ENCODE data around the gene C5orf52.
"Not testable (repeated sequence)": the region's sequence is repeated elsewhere in the genome, so short reads cannot be mapped to it uniquely, and the experiment has no call there.

The C5orf52 gene

DNA sequence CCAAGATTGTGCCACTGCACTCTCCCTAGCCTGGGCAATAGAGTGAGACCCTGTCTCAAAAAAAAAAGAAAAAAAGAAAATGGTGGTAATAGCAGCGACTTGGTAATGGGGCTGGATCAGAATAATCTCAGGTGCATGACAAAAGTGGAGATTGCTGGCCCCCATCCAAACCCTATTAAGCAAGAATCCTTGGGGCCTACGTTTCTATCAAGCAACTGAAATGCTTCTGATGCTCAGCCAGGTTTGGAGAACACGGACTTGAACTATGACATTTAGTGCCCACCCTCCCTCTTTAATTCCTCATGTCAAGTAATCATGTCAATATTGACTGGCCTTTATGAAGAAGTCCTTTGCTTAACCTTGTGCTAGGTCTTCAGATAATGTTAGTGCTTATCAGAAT, 6.6 kb downstream of the C5orf52 start:
- no peak for DNase-seq (ENCODE audit: low read depth, low spot score)

DNA sequence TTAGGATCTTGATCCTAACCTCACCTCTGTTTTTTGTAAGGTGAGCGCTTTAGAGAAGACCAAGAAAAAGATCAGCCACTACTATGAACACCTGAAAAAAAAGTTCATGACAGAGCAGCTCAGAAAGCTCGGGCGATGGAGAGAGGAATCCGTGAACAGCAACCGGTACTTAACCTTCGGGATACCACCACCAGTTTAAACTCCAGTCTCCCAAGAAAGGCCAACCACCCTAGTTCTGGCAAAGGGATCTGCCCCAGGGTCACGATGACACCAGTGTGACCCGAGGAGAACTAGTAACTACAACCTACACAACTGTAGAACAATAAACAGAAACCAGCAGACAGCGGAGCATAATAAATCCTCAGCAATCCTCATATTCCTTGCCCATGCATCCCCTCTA, 8.5 kb downstream of the C5orf52 start:
- DNase-seq (ENCODE audit: low read depth, low spot score): no peak

DNA sequence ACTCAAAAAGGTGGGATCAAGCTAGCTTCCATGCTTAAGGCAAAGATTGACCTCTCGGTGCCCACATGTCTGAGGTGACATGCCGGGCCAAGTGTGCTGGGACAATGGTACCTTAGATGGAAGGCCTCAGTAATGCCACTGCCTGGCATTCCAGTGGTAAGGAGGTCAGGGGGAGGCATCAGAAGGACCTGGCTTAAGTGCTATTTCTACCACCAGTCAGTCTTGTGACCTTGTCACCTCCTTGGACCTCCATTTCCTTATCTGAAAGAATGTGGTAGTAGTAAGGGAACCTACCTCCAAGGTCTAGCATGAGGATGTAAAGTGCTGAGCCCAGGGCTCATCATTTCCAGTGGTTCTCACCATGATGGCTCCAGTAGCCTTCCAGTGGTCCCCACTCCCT, 8.9 kb downstream of the C5orf52 start:
- no peak for DNase-seq (ENCODE audit: low read depth, low spot score)

DNA sequence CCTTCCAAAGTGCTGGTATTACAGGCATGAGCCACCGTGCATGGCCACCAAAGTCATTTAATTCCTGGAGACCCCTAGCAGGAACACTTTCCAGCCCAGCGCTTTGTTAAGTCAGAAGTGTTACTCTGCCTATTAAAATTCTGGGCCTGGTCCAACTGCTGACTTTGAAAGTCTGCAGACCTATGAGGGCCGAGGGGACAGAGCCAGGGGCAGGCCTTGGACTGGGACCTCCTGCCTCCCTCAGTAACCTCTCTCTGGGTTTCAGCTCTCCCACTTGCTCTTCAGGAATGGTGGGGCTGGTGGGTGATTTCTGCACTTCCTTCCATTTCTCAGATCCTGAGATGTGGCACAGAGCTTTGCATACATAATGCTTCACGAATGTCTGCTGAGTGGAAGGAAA, 9.7 kb downstream of the C5orf52 start:
- DNase-seq (ENCODE audit: low read depth, low spot score): no peak

DNA sequence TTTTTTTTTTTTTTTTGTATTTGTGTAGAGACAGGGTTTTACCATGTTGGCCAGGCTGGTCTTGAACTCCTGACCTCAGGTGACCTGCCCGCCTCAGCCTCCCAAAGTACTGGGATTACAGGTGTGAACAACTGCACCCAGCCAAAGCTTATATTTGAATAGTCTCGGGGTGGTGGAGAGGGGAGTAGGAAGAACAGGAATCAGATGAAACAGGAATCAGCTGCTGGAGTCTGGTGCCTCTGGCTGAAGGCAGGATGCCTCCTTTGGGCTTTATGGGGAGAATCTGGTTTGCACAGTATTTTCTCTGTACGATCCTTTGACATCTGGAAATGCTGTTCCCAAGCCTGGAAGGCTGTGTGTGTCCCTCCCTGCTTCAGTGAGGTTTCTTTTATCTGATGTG, 10.9 kb downstream of the C5orf52 start:
- no peak for DNase-seq (ENCODE audit: low read depth, low spot score)

DNA sequence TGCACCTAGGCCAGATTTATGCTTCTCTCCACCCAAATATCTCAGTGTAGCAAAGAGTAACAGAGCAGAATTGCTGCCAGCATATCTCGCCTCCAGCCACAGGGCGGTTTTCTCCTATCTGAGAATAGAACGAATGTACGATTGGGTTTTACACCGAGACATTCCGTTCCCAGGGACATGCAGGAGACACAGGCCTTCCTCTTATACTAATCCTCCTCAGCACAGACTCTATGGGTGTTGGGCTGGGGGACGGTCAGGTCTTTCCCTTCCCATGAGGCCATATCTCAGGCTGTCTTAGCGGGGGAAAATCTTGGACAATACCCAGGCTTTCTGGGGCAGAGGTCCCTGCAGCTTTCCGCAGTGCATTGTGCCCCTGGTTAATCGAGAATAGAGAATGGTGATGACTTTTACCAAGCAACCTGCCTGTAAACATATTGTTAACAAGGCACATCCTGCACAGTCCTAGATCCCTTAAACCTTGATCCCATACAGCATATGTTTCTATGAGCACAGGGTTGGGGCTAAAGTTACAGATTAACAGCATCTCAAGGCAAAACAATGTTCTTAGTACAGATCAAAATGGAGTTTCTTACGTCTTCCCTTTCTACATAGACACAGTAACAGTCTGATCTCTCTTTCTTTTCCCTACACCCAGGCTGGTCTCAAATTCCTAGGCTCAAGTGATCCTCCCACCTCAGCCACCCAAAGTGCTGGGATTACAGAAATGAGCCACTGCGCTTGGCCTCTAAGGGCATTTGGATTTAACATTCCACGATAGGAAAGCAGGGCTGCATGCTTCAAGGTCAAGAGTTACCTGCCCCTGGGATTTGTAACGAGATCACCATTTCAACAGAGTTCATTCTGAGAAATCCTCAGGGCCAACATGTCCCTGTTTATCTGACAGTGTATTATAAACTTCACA, 15.2 kb downstream of the C5orf52 start:
- DNase-seq (ENCODE audit: low read depth, low spot score): not testable (repeated sequence)

DNA sequence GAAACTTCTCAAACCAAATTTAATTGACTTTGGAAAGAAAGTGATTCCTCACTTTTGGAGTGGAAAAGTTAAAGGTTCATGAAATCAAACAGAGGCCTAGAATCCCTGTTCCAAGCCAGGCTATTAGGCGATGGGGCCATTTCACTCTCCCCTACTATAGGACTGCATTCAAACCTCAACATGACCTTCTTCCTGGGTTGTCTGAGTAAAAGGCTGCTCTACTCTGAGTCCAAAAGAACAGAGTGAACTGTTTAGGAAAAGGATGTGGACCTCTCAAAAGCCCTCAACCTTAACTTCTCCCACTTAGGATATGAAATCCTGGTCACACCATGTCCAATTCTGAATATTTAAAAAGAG, 15.8 kb downstream of the C5orf52 start:
- no peak for DNase-seq (ENCODE audit: low read depth, low spot score)

DNA sequence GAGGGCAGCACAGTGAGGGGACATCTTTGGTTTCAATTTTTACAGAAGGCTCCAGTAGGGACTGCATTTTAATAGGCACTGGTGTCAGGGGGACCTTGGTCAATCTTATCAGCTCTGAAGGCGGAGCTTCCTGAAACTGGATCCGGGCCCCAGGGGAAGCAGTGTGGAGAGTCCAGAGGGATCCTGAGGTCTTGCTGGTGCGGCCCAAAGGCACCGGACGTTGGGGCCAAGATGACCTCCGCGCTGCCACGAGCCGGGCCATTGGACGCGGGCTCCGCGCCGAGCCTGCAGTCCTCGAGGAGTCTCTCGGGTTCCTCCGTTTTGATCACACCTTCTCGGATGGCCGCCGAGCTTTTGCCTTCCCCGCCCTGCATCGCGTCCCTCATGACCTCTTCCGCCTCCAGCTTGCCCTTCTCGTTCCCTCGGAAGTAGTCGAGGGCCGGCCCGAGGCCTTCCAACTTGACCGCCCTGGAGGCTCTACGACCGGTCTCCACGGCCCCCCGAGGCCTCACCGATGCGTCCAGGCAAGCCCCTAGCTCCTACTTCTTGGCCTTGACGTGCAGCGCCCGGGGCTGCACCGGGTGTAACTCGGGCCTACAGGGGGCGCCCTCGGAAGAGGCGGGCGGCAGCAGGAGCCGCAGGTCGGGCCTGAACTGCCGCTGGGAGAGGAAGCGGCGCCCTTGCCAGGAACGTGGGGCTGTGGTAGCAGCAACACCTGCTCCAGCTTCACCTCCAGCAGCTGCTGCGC, 18.8 kb downstream of the C5orf52 start:
- no peak for DNase-seq (ENCODE audit: low read depth, low spot score)

DNA sequence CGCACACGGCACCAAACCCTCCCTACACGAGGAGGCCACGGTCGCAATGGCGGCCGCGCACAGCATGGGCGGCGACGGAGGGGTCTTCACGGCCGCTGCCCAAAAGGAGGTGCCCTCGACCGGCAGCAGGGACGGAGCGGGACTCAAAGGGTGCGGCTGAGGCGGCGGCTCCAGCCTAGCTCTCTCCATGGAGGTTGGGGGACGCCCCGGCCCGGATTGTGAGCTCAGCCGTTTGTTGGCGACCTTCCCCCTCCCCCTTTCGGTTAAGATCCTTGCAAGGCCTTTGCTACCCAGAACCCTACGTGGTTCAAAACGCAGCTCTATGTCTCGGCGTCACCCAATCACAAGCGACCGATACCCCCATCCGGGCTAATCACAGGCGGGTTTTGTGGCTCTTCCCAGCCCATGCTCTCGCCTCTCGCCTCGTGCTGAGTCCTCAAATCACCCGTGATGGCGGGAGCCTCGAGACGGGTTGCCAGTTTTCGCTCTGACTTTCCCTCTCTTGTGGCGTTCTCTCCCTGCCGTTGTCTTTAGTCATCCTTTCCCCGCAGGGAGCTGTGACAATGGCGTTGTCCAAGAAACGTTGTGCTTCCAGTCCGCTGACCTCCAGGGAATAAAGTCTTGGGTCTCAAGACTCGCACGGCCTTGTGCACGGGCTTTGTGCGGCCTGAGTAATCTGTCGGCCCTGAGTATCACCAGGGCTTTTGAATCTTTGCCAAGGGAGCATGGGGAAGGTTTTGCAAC, 19.5 kb downstream of the C5orf52 start:
- DNase-seq (ENCODE audit: low read depth, low spot score): no peak

DNA sequence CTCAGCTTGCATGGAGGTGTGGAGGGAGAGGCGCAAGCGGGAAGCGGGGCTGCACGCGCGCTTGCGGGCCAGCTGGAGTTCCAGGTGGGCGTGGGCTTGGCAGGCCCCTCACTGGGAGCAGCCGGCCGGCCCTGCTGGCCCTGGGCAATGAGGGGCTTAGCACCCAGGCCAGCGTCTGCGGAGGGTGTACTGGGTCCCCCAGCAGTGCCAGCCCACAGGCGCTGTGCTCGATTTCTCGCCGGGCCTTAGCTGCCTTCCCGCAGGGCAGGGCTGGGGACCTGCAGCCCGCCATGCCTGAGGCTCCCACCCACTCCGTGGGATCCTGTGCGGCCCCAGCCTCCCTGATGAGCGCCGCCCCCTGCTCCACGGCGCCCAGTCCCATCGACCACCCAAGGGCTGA, 22.5 kb downstream of the C5orf52 start:
- DNase-seq (ENCODE audit: low read depth, low spot score): not testable (repeated sequence)

DNA sequence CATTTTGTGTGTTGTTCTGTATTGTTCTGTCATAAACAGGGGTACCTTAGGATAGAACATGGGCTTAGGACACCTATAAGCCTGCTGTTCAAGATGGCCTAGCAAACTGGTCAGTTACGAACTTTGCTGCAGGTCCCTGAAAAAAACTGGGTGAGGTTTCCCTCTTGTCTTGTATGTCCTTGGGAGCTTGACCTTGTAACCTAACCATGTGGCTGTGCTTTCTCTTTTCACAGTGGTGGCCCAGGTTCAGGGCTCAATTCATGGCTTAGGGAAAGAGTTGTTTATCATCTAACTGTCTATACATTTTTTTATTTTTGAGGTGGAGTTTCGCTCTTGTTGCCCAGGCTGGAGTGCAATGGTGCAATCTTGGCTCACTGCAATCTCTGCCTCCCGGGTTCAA, 24.8 kb downstream of the C5orf52 start:
- not testable (repeated sequence) for DNase-seq (ENCODE audit: low read depth, low spot score)

DNA sequence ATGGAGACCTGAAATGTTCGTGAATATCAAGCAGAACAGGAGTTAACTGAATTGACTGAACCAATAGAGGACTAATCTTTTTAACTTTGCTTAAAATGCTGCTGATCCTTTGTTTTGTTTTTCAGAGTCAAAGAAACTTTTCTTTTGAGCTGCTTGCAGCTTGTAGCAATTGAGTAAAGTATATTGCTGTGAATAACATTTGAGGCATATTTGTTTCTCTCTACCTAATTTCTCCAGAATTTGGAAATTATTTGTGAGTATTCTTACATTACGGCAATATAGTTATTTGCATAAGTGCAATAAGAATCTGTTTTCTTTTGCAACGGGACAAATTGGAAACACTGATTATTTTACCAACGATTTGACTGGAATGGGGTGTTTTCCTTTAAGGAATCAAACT, 27.3 kb downstream of the C5orf52 start:
- not testable (repeated sequence) for DNase-seq (ENCODE audit: low read depth, low spot score)

DNA sequence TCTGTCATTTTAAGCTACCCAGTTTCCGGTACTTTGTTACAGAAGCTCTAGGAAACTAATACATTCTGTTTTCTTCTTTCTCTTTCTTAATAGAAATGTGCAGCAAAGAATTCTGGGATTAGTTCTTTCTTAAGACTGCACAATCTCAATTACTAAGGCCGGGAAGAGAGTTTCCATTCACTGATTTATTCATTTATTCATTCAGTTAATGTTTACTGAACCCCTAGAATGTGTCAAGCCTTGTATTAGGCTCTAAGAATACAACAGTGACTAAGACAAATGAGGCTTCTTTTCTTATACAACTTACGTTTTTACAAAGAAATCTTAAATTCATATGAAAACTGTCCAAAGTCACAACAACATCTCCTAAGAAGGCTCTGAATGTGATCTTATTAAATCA, 32.4 kb downstream of the C5orf52 start:
- DNase-seq (ENCODE audit: low read depth, low spot score): no peak

DNA sequence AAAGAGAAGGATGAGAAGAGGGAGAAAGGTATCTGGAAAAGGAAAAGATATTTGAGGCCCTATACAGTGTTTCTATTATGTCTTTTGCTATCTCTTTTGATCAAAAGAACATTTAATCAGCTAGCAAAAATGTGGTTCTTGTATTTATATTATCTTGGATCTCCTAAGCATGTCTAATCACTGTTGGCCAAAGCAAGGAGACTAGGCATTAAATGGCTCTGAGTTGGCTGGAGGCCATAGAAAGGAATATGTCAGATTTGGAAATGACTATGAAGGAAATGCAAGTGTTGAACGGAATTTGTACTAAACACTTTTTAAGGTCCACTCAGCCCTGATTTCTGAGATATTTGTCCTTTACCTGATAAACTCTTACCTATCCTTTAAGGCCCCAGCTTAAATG, 37.5 kb downstream of the C5orf52 start:
- DNase-seq (ENCODE audit: low read depth, low spot score): no peak

DNA sequence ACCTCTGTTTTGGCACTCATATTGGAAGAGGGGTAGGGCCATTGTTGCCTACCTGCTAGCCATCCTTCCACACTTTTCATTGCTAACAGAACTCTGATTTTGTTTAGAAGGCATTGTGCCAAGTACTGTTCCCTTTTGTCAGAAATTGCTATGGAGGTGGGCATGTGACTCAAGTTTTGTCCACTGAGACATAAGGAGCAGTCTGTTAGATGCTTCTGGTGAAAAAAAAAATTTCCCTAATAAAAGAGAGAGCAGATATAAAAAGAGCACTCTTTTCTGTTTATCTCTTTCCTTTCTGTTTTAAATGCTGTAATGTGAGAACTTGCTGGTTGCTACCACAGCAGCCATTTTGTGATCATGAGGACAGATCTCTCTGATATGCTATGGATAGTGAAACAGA, 38.0 kb downstream of the C5orf52 start:
- no peak for DNase-seq (ENCODE audit: low read depth, low spot score)

DNA sequence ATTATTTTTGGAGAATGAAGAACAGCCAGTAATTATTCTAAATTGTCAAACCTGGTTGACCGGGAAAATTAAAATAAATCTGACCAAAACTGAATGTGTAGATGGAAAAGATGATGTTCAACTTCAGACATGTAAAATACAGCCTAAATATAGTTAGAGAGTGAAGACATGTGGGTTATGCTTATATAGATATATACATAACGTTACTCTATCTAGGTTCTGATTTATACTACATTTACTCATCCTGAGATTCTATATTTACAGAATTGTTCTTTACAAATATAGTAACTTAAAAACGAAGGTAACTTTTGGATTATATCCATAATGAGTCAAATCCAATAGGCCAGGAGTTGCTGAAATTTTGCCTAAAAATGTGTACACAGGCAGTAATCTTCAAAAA, 39.1 kb downstream of the C5orf52 start:
- no peak for DNase-seq (ENCODE audit: low read depth, low spot score)

DNA sequence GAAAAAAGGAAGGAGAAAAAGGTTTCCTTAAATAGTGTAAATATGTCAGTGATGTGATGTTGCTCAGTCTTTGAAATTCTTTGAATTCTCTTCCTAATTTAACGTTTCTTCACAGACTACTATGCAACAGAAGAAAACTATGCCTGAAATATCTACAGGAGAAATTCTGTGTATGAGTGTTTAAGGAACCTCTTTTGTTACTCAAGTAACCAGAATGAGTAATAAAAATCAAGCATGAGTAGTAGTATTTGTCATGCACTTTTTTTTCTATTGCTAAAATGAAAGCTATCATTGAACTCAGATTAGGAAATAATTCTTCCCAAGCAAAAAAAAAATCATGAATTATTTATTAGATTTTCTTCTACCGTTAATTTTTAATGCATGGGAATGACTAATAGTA, 39.5 kb downstream of the C5orf52 start:
- DNase-seq (ENCODE audit: low read depth, low spot score): no peak

DNA sequence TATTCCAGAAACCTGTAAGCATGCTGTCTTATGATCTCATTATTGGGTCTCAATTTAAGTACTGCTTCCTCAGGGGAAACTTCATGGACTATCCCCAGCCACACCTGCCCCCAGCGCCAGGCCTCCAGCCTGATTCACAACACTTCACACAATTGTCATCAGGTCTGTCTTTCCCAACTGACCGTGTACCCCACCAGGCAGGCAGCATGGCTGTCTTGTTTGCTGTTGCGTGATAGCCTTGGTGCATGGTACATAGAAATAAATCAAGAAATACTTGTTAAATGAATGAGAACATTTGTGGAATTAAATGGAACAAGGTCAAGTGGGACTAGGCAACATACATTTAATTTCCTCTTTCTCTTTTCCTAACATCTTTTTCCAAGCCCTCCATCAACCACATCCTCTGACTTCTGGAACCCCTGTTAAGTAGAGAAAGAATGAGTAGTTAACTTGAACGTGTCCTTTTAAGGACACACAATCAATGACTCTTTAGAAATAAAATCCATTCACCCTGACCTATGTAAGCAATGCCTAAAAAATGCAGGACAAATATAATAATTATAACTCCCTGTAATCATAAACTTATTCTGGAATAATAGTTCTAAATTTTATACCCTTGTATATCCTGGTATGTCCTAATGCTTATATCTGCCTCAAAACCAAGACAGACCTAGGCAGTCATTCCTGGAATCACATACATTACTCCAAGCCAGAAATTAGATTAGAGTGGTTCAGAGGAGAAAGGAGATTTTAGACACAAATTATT, 42.7 kb downstream of the C5orf52 start:
- DNase-seq (ENCODE audit: low read depth, low spot score): no peak

DNA sequence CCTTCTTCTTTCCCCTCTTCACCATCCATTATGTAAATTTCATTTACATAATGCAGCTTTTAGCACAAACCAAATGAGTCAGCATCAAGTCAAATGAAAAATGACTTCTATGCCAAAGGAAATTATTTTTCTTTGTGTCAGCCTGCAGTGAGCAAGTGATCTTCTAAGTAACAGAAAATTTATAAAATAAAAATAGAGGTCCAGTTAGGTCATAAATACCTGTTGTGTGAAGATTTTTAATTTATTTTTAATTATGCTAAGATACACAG, 43.2 kb downstream of the C5orf52 start:
- no peak for DNase-seq (ENCODE audit: low read depth, low spot score)

DNA sequence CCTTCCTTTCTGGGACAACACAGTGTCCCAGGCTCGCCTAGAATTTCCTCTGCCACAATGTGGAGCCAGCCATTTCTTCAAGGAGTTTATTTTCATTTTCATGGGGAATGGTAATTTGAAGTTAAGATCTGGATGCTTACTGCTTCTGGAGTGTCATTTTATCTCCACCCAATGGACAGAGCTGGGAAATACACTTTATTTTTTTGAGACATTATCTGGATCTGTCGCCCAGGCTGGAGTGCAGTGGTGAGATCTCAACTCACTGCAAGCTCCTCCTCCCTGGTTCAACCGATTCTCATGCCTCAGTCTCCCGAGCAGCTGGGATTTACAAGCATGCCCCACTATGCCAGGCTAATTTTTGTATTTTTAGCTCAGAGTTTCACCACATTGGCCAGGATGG, 47.2 kb downstream of the C5orf52 start:
- DNase-seq (ENCODE audit: low read depth, low spot score): peak; percentile 52

DNA sequence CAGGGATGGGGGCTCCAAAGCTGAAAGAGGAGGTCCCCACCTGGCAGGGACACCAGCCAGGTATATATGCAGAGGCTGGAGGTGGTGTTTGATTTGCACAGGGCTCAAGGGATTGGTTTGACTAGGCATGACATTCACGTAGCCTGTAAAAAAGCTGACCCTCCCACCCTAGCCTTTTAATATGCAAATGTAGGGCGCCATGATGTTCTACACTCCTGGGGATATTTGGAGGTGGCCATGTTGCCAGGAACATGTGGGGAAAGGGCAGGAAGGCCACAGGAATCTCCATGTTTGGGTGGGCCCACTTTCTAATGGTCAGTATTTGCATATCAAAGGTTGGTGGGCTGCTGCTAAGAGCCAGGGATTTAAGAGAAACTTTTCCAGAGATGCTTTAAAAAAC, 47.9 kb downstream of the C5orf52 start:
- no peak for DNase-seq (ENCODE audit: low read depth, low spot score)

DNA sequence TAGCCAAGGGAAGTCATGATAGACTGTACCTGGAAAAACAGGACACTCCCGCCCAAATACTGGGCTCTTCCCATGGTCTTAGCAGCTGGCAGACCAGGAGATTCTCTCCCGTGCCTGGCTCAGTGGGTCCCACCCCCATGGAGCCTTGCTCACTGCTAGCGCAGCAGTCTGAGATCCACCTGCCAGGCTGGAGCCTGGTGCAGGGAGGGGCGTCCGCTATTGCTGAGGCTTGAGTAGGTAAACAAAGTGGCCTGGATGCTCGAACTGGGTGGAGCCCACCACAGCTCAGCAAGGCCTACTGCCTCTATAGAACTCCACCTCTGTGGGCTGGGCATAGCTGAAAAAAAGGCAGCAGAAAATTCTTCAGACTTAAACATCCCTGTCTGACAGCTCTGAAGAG, 49.8 kb downstream of the C5orf52 start:
- no peak for DNase-seq (ENCODE audit: low read depth, low spot score)

Measured in smooth muscle cell of the brain vasculature (primary cell).